ENCODE data around the gene FOCAD.

Gene FOCAD

DNA sequence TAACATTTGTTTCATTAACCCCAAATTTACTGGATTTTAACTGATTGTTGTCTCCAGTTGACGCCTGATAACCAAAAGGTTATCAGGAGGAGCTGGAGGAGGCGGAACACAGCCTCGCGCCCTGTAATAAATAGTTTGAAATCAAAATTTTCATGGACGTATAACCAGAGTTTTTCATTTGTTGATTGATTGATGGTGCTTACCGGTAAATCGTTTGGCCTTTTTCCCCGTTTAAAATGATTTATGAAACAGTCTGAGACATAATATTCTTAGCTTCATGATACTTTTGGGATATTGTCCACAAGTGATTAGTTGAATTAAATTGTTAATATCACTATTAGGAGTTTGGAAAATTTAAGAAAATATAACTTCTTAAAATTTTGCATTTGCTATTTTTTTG lies 1.7 kb downstream of the FOCAD start:
- Histone ChIP-seq H2AFZ (ENCODE audit: low read length) (no peak overlapping the region), H3K4me3 (ENCODE audit: low read depth, low read length, poor library complexity, severe bottlenecking) (no peak overlapping the region), H3K9me3 (ENCODE audit: low read length) (no peaks in the 10 kb centered on the region), H3K27me3 (ENCODE audit: insufficient read depth, low read length) (no peaks in the 10 kb centered on the region), H3K4me1 (ENCODE audit: insufficient read depth, low read length, severe bottlenecking) (peaks cover 18% of the 10 kb centered on the region), H3K79me2 (ENCODE audit: insufficient read depth, low read length) (no peaks in the 10 kb centered on the region), H3K36me3 (ENCODE audit: insufficient read depth, low read length) (no peaks in the 10 kb centered on the region), H3K9ac (ENCODE audit: low read length) (no peak overlapping the region), H3K9me2 (ENCODE audit: low read depth, low read length) (no peaks in the 10 kb centered on the region), H3F3A (ENCODE audit: insufficient read depth, low read length) (no peaks in the 10 kb centered on the region), H3K4me2 (ENCODE audit: low read length) (no peak overlapping the region), H4K20me1 (ENCODE audit: insufficient read depth, low read length) (no peaks in the 10 kb centered on the region), H3K27ac (ENCODE audit: low read depth, low read length, poor library complexity, severe bottlenecking) (no peak overlapping the region)
- no peak for TF ChIP-seq EZH2 (IDR thresholded peaks at IDR 0.05; ENCODE audit: borderline replicate concordance, low read length)
- TF ChIP-seq, protein P1, sequence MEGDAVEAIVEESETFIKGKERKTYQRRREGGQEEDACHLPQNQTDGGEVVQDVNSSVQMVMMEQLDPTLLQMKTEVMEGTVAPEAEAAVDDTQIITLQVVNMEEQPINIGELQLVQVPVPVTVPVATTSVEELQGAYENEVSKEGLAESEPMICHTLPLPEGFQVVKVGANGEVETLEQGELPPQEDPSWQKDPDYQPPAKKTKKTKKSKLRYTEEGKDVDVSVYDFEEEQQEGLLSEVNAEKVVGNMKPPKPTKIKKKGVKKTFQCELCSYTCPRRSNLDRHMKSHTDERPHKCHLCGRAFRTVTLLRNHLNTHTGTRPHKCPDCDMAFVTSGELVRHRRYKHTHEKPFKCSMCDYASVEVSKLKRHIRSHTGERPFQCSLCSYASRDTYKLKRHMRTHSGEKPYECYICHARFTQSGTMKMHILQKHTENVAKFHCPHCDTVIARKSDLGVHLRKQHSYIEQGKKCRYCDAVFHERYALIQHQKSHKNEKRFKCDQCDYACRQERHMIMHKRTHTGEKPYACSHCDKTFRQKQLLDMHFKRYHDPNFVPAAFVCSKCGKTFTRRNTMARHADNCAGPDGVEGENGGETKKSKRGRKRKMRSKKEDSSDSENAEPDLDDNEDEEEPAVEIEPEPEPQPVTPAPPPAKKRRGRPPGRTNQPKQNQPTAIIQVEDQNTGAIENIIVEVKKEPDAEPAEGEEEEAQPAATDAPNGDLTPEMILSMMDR (IDR thresholded peaks at IDR 0.05; ENCODE audit: low read length): no peak

DNA sequence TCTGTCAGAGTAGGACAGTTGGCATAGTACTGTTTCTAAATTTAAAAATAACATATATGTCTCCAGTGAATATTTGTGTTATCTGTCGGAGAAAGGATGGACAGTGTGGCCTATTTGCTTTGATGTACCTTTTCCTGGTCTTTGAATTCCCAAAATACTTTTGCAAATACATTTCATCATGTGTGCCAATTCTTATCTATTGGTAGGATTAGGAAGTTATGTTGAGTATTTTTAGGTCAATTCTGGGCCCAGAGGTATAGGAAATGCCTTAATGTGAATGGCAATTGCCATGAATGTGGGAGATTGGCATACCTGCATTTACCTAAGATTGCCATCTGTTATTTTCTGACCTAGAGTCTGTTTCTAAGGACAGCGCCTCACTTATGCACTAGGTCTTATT lies 5.8 kb downstream of the FOCAD start:
- Histone ChIP-seq H3F3A (ENCODE audit: insufficient read depth, low read length) (no peaks in the 10 kb centered on the region), H3K27ac (ENCODE audit: low read depth, low read length, poor library complexity, severe bottlenecking) (no peak overlapping the region), H3K4me1 (ENCODE audit: insufficient read depth, low read length, severe bottlenecking) (peaks cover 6% of the 10 kb centered on the region), H3K36me3 (ENCODE audit: insufficient read depth, low read length) (no peaks in the 10 kb centered on the region), H4K20me1 (ENCODE audit: insufficient read depth, low read length) (no peaks in the 10 kb centered on the region), H3K9me3 (ENCODE audit: low read length) (no peaks in the 10 kb centered on the region), H3K27me3 (ENCODE audit: insufficient read depth, low read length) (no peaks in the 10 kb centered on the region), H2AFZ (ENCODE audit: low read length) (no peak overlapping the region), H3K9me2 (ENCODE audit: low read depth, low read length) (no peaks in the 10 kb centered on the region), H3K9ac (ENCODE audit: low read length) (no peak overlapping the region), H3K79me2 (ENCODE audit: insufficient read depth, low read length) (no peaks in the 10 kb centered on the region), H3K4me3 (ENCODE audit: low read depth, low read length, poor library complexity, severe bottlenecking) (no peak overlapping the region), H3K4me2 (ENCODE audit: low read length) (no peak overlapping the region)
- TF ChIP-seq, protein P1 (IDR thresholded peaks at IDR 0.05; ENCODE audit: low read length): no peak
- TF ChIP-seq EZH2 (IDR thresholded peaks at IDR 0.05; ENCODE audit: borderline replicate concordance, low read length): no peak

DNA sequence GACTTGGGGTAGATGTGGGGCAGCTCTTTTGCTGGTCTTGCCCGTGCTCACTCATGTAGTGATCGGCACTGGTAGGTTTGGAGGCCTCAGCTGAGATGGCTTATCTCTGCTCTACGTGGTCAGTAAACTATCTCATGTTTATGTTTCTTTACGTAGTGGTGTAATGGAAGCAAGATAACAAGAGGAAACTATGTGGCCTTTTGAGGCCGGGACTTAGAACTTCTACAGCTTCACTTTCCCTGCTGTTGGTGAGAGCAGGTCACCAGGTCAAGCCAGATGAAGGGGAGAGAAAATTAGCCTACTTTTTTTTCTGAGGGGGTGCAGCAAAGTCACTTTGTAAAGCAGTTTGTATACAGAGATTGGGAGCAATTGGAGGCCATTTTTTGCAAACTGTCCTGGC lies 8.5 kb downstream of the FOCAD start:
- Histone ChIP-seq H3K9me3 (ENCODE audit: low read length) (no peaks in the 10 kb centered on the region), H3K9me2 (ENCODE audit: low read depth, low read length) (no peaks in the 10 kb centered on the region), H3F3A (ENCODE audit: insufficient read depth, low read length) (no peaks in the 10 kb centered on the region), H3K79me2 (ENCODE audit: insufficient read depth, low read length) (no peaks in the 10 kb centered on the region), H3K27ac (ENCODE audit: low read depth, low read length, poor library complexity, severe bottlenecking) (no peak overlapping the region), H3K36me3 (ENCODE audit: insufficient read depth, low read length) (no peaks in the 10 kb centered on the region), H3K4me3 (ENCODE audit: low read depth, low read length, poor library complexity, severe bottlenecking) (no peak overlapping the region), H4K20me1 (ENCODE audit: insufficient read depth, low read length) (no peaks in the 10 kb centered on the region), H2AFZ (ENCODE audit: low read length) (no peak overlapping the region), H3K27me3 (ENCODE audit: insufficient read depth, low read length) (no peaks in the 10 kb centered on the region), H3K4me1 (ENCODE audit: insufficient read depth, low read length, severe bottlenecking) (no peaks in the 10 kb centered on the region), H3K4me2 (ENCODE audit: low read length) (no peak overlapping the region), H3K9ac (ENCODE audit: low read length) (no peak overlapping the region)
- no peak for TF ChIP-seq EZH2 (IDR thresholded peaks at IDR 0.05; ENCODE audit: borderline replicate concordance, low read length)
- TF ChIP-seq, protein P1 (IDR thresholded peaks at IDR 0.05; ENCODE audit: low read length): no peak
